GM13976 (cell line): Measurements from ENCODE around the gene THAP4.

Experiments used
- DNase-seq: peaks from one replicate; pipeline ENCODE4 v3.0.0; 2012; ENCODE audit warnings: low spot score
- CTCF ChIP-seq: IDR thresholded peaks from 2 replicates; pipeline ENCODE4 v1.5.1; 2012; ENCODE audit warnings: borderline replicate concordance, mild to moderate bottlenecking; ENCODE audit not compliant: insufficient read depth; ENCODE audit errors: extremely low read depth, missing control alignments, control extremely low read depth
- in situ Hi-C: fragments of 300-500 bp; cut with MboI; formaldehyde crosslinking; loops from one replicate; pipeline ENCODE4 v1.12.0; 2022; ENCODE audit warnings: low sequenced_read_pairs, mixed read lengths, inconsistent platforms; ENCODE audit not compliant: unreplicated experiment

Gene THAP4

GRCh38 chr2:241554610-241555322, 82.2 kb downstream of the THAP4 start:
- TF ChIP-seq CTCF: no peak
- in situ Hi-C loops: no loop called here
- no peak for DNase-seq

GRCh38 chr2:241553981-241554380, 83.0 kb downstream of the THAP4 start:
- in situ Hi-C loops: no loop called here
- DNase-seq: no peak
- TF ChIP-seq CTCF: no peak

GRCh38 chr2:241553512-241553830, 83.5 kb downstream of the THAP4 start:
- in situ Hi-C loops: no loop called here
- no peak for DNase-seq
- TF ChIP-seq CTCF: no peak

GRCh38 chr2:241551998-241552737, 84.8 kb downstream of the THAP4 start:
- in situ Hi-C loops: no loop called here
- no peak for TF ChIP-seq CTCF

GRCh38 chr2:241551599-241551997, 85.4 kb downstream of the THAP4 start:
- TF ChIP-seq CTCF: no peak
- in situ Hi-C loops: no loop called here
- no peak for DNase-seq

More at GRCh38 chr2:241551998-241552737, 84.8 kb downstream of the THAP4 start:
- no peak for DNase-seq

GRCh38 chr2:241550616-241551580, 86.1 kb downstream of the THAP4 start:
- TF ChIP-seq CTCF: no peak
- in situ Hi-C loops: no loop called here
- DNase-seq: no peak
